CD14-positive monocyte (primary cell): ENCODE data around the gene CCDC13. TPM values are rescaled to one million over a fixed set of nuclear protein-coding genes. Genes with fewer than 3 reads are reported as not detected.

Experiments used
- DNase-seq, 3 donors: peaks; one replicate each; pipeline ENCODE4 v3.0.0-alpha.2; 2011 to 2022
- H2AFZ ChIP-seq: 2 replicates; pipeline ENCODE4 v1.6.0; 2012; ENCODE audit warnings: mild to moderate bottlenecking, low read depth, low read length, inconsistent platforms; ENCODE audit not compliant: insufficient read depth, poor library complexity, severe bottlenecking
- H3K27ac ChIP-seq, 2 donors: 1 replicate in 1 of 2; 2 replicates in 1 of 2; pipeline ENCODE4 v1.5.1; 2012 to 2013; ENCODE audit warnings: low read length in 2 of 2, control low read depth in 1 of 2, inconsistent platforms in 1 of 2, low read depth in 1 of 2, mild to moderate bottlenecking in 1 of 2
- H3K27me3 ChIP-seq, 2 donors: one replicate each; pipeline versions ENCODE4 v1.6.0 to v1.6.1; 2011 to 2013; ENCODE audit warnings: low read length in 2 of 2; ENCODE audit not compliant: control insufficient read depth in 2 of 2, insufficient read depth in 2 of 2
- H3K36me3 ChIP-seq, 2 donors: replicated peaks in 1 of 2; 1 replicate in 1 of 2; 2 replicates in 1 of 2; pipeline versions ENCODE4 v1.5.1 to v1.6.1; 2012 to 2013; ENCODE audit warnings: low read length in 2 of 2, control low read depth in 1 of 2, inconsistent platforms in 1 of 2, mild to moderate bottlenecking in 1 of 2; ENCODE audit not compliant: insufficient read depth in 2 of 2, control insufficient read depth in 1 of 2
- H3K4me1 ChIP-seq, 2 donors: 1 replicate in 1 of 2; 2 replicates in 1 of 2; pipeline versions ENCODE4 v1.5.1 to v1.6.1; 2012 to 2013; ENCODE audit warnings: low read length in 2 of 2, control low read depth in 1 of 2, inconsistent platforms in 1 of 2, mild to moderate bottlenecking in 1 of 2, moderate library complexity in 1 of 2; ENCODE audit not compliant: insufficient read depth in 2 of 2, control insufficient read depth in 1 of 2
- H3K4me2 ChIP-seq: replicated peaks from 2 replicates; pipeline ENCODE3; 2012; ENCODE audit warnings: low read length, moderate library complexity, mild to moderate bottlenecking; ENCODE audit not compliant: poor library complexity, severe bottlenecking; ENCODE audit errors: extremely low read depth
- H3K4me3 ChIP-seq, 3 experiments: fragments of 200-600 bp in 1 of 3; sonication (generic) in 1 of 3; replicated peaks in 1 of 3; 1 replicate in 2 of 3; 2 replicates in 1 of 3; pipeline ENCODE4 v1.5.1; 2011 to 2013; ENCODE audit warnings: low read length in 3 of 3, mild to moderate bottlenecking in 3 of 3, control low read depth in 2 of 3, low read depth in 2 of 3, inconsistent platforms in 1 of 3, moderate library complexity in 1 of 3
- H3K79me2 ChIP-seq: 2 replicates; pipeline ENCODE4 v1.6.0; 2012; ENCODE audit warnings: mild to moderate bottlenecking, control low read depth, inconsistent platforms, low read length, moderate library complexity; ENCODE audit not compliant: insufficient read depth
- H3K9ac ChIP-seq: 2 replicates; pipeline ENCODE4 v1.6.0; 2017; ENCODE audit warnings: low read length, mild to moderate bottlenecking; ENCODE audit not compliant: insufficient read depth, poor library complexity, severe bottlenecking
- H3K9me3 ChIP-seq, 2 donors: replicated peaks in 1 of 2; 1 replicate in 1 of 2; 2 replicates in 1 of 2; pipeline versions ENCODE4 v1.5.1 to v1.6.1; 2012 to 2013; ENCODE audit warnings: low read length in 2 of 2, control low read depth in 1 of 2; ENCODE audit not compliant: control insufficient read depth in 1 of 2, insufficient read depth in 1 of 2
- H4K20me1 ChIP-seq: 2 replicates; pipeline ENCODE4 v1.6.0; 2012; ENCODE audit warnings: mild to moderate bottlenecking, low read length, control low read depth, moderate library complexity; ENCODE audit not compliant: insufficient read depth
- H3K27ac Mint-ChIP-seq, 7 donors: one replicate each; pipeline ENCODE4 v1.8.0; 2020; ENCODE audit warnings: mild to moderate bottlenecking in 7 of 7, mixed read lengths in 7 of 7, moderate library complexity in 6 of 7, inconsistent platforms in 2 of 7
- H3K27me3 Mint-ChIP-seq, 3 donors: one replicate each; pipeline ENCODE4 v1.8.0; 2021 to 2022; ENCODE audit warnings: low read depth in 3 of 3, mild to moderate bottlenecking in 3 of 3, mixed read lengths in 3 of 3, moderate library complexity in 3 of 3, inconsistent platforms in 1 of 3
- H3K36me3 Mint-ChIP-seq, 2 donors: one replicate each; pipeline ENCODE4 v1.8.0; 2020; ENCODE audit warnings: mixed read lengths in 2 of 2, inconsistent platforms in 1 of 2, mild to moderate bottlenecking in 1 of 2
- H3K4me1 Mint-ChIP-seq: one replicate; pipeline ENCODE4 v1.8.0; 2020; ENCODE audit warnings: mild to moderate bottlenecking, mixed read lengths
- H3K4me3 Mint-ChIP-seq, 2 donors: one replicate each; pipeline ENCODE4 v1.8.0; 2020; ENCODE audit warnings: mild to moderate bottlenecking in 2 of 2, mixed read lengths in 2 of 2, moderate library complexity in 1 of 2
- H3K9me3 Mint-ChIP-seq, 7 donors: one replicate each; pipeline ENCODE4 v1.8.0; 2020 to 2022; ENCODE audit warnings: mixed read lengths in 7 of 7, mild to moderate bottlenecking in 6 of 7, moderate library complexity in 6 of 7, inconsistent platforms in 2 of 7
- WGBS: methylation state at CpG from one replicate; pipeline ENCODE4 v1.1.5; 2013; ENCODE audit warnings: missing lambda C conversion rate; ENCODE audit not compliant: insufficient coverage; 5-methylcytosine and 5-hydroxymethylcytosine counted together
- intact Hi-C, 2 donors: fragments of 100-400 bp; cut with micrococcal nuclease; formaldehyde crosslinking; loops; one replicate each; pipeline versions ENCODE4 v1.15.0 to v1.15.1; 2023
- polyA plus RNA-seq, 3 donors: library from polyadenylated mRNA; depleted of rRNA in 1 of 3; unstranded in 2 of 3; stranded (reverse) in 1 of 3; fragments of 300-500 nt in 2 of 3; fragments of >200 nt in 1 of 3; fragmentation: Illumina TruSeq in 2 of 3; gene quantifications; 1 replicate in 2 of 3; 2 replicates in 1 of 3; pipeline ENCODE4 v1.2.3, GENCODE V29; 2012 to 2021
- TF ChIP-seq, protein P1 (sequence below): fragments of 200-600 bp; IDR thresholded peaks from one replicate; pipeline ENCODE4 v1.8.0; 2022; ENCODE audit warnings: antibody characterized with exemption, mild to moderate bottlenecking

CCDC13 gene
- polyA plus RNA-seq, 3 donors, result 0.97 to 2.4 (median 1.8) TPM

GRCh38 chr3:42780892-42781700, 8.0 kb upstream of the CCDC13 start:
- H3K27me3 Mint-ChIP-seq, result peaks cover 0 to 2% (median 1%) of the 10 kb centered on the region in 3 donors
- no peak overlapping the region for H2AFZ ChIP-seq
- H3K4me1 Mint-ChIP-seq, result peaks cover 5% of the 10 kb centered on the region
- H3K9ac ChIP-seq, result no peak overlapping the region
- TF ChIP-seq, protein P1, sequence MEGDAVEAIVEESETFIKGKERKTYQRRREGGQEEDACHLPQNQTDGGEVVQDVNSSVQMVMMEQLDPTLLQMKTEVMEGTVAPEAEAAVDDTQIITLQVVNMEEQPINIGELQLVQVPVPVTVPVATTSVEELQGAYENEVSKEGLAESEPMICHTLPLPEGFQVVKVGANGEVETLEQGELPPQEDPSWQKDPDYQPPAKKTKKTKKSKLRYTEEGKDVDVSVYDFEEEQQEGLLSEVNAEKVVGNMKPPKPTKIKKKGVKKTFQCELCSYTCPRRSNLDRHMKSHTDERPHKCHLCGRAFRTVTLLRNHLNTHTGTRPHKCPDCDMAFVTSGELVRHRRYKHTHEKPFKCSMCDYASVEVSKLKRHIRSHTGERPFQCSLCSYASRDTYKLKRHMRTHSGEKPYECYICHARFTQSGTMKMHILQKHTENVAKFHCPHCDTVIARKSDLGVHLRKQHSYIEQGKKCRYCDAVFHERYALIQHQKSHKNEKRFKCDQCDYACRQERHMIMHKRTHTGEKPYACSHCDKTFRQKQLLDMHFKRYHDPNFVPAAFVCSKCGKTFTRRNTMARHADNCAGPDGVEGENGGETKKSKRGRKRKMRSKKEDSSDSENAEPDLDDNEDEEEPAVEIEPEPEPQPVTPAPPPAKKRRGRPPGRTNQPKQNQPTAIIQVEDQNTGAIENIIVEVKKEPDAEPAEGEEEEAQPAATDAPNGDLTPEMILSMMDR, result peak; percentile 84
- peaks cover 26 to 48% of the 10 kb centered on the region in 2 donors for H3K36me3 Mint-ChIP-seq
- H4K20me1 ChIP-seq, result no peaks in the 10 kb centered on the region
- H3K4me3 Mint-ChIP-seq, result no peak overlapping the region
- intact Hi-C loops, result loop anchor here (2.0 to 10.0 kb wide), 3 partner anchors 54 to 104 kb away; no protein-coding TSS in a partner anchor
- no peaks in the 10 kb centered on the region for H3K79me2 ChIP-seq
- H3K9me3 Mint-ChIP-seq, result peaks cover 0 to 2% (median 0%) of the 10 kb centered on the region in 7 donors
- no peaks in the 10 kb centered on the region for H3K9me3 ChIP-seq
- peaks cover 9 to 36% of the 10 kb centered on the region in 2 donors for H3K36me3 ChIP-seq
- WGBS, result 25% methylated on average over 4 of the region's 11 CpGs
- no peaks in the 10 kb centered on the region for H3K4me1 ChIP-seq
- no peak overlapping the region for H3K27ac ChIP-seq
- H3K4me2 ChIP-seq, result no peak overlapping the region
- DNase-seq, result peak; percentile 69 to 79 (median 77)
- H3K27ac Mint-ChIP-seq, result peak overlapping the region in 3 of 7 donors; percentile 35 to 56 (median 51)
- no peaks in the 10 kb centered on the region for H3K27me3 ChIP-seq
- H3K4me3 ChIP-seq, result no peak overlapping the region

DNA sequence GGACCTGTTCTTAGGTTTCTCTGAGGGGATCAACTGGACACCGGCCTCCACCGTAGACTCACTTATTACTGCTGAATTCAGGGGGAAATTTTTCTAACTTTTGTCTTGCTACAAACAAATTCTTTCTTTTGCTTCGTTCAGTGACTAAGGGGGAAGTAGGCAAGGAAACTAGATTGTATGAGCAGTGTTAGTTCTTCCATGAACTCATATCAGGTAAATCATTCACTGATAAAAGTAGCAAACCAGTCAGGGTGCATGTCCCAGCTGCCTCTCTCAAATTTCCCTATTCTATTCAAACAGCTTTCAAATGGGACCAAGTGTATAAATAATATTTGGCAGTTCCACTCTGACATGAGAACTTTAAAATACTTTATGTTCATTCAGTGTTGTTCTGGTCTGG, 7.3 kb upstream of the CCDC13 start:
- H3K4me3 ChIP-seq, result no peak overlapping the region
- no peaks in the 10 kb centered on the region for H3K27me3 ChIP-seq
- no peak overlapping the region for H3K4me2 ChIP-seq
- TF ChIP-seq, protein P1, result no peak
- peaks cover 3 to 29% of the 10 kb centered on the region in 2 donors for H3K36me3 ChIP-seq
- H3K4me3 Mint-ChIP-seq, result no peak overlapping the region
- H3K4me1 Mint-ChIP-seq, result peaks cover 5% of the 10 kb centered on the region
- H2AFZ ChIP-seq, result no peak overlapping the region
- H3K27ac Mint-ChIP-seq, result peak overlapping the region in 3 of 7 donors; percentile 35 to 56 (median 51)
- peaks cover 0 to 2% (median 1%) of the 10 kb centered on the region in 3 donors for H3K27me3 Mint-ChIP-seq
- H3K4me1 ChIP-seq, result no peaks in the 10 kb centered on the region
- H3K79me2 ChIP-seq, result no peaks in the 10 kb centered on the region
- H3K36me3 Mint-ChIP-seq, result peaks cover 21 to 41% of the 10 kb centered on the region in 2 donors
- no CpG with 5 or more reads among the region's 3 CpGs for whole genome bisulfite sequencing
- no peak overlapping the region for H3K9ac ChIP-seq
- no peak overlapping the region for H3K27ac ChIP-seq
- no peak for DNase-seq
- no peaks in the 10 kb centered on the region for H3K9me3 ChIP-seq
- intact Hi-C loops, result loop anchor here (2.0 to 10.0 kb wide), 3 partner anchors 54 to 104 kb away; no protein-coding TSS in a partner anchor
- H3K9me3 Mint-ChIP-seq, result peaks cover 0 to 2% (median 0%) of the 10 kb centered on the region in 7 donors
- no peaks in the 10 kb centered on the region for H4K20me1 ChIP-seq
